Right cardiac atrium (tissue), 5 donors: ENCODE results near the gene FLYWCH2. TPM values are rescaled to one million over a fixed set of nuclear protein-coding genes. Genes with fewer than 3 reads are reported as not detected.

Experiments used
- ATAC-seq, 2 donors: fragments of 200-7000 bp; cut with Tn5 transposase; one replicate each; pipeline versions ENCODE4 v1.8.0 to v1.9.1; 2020; ENCODE audit warnings: moderate library complexity in 2 of 2, mild to moderate bottlenecking in 1 of 2
- DNase-seq, 3 donors: peaks; one replicate each; pipeline ENCODE4 v3.0.0-alpha.2; 2020
- H3K27ac ChIP-seq: one replicate; pipeline ENCODE4 v1.5.1; 2013; ENCODE audit warnings: mild to moderate bottlenecking, low read length, control low read depth, moderate library complexity
- H3K27me3 ChIP-seq: one replicate; pipeline ENCODE4 v1.6.1; 2013; ENCODE audit not compliant: control insufficient read depth, insufficient read depth
- H3K4me1 ChIP-seq: one replicate; pipeline ENCODE4 v1.6.1; 2013; ENCODE audit warnings: low read length; ENCODE audit not compliant: control insufficient read depth, insufficient read depth
- H3K4me3 ChIP-seq: one replicate; pipeline ENCODE4 v1.5.1; 2013; ENCODE audit warnings: low read length, control low read depth
- H3K9me3 ChIP-seq: one replicate; pipeline ENCODE4 v1.6.1; 2013; ENCODE audit warnings: low read length; ENCODE audit not compliant: control insufficient read depth
- WGBS: extraction: QIAGEN DNeasy Blood & Tissue Kit; methylation state at CpG from one replicate; pipeline ENCODE4 v1.1.7; 2013; 5-methylcytosine and 5-hydroxymethylcytosine counted together
- intact Hi-C, 4 donors: fragments of 100-400 bp; cut with DNase I; formaldehyde crosslinking; loops; one replicate each; pipeline versions ENCODE4 v1.11.0 to v1.14.0; 2022 to 2023
- polyA plus RNA-seq: library from polyadenylated mRNA; stranded (reverse); fragments of 200-250 nt; gene quantifications from one replicate; pipeline ENCODE4 v1.2.3, GENCODE V29; 2013
- total RNA-seq, 4 donors: library from RNA; stranded (reverse); fragmentation: NEBNext Ultra II Directional; extraction: Animal tissue kit (Norgen Biotek cat#: 25700); gene quantifications; one replicate each; pipeline ENCODE4 v1.2.1, GENCODE V29; 2021
- donor health status: healthy with polysubstance abuse.
- donor health status: DM: no; HTN: yes; CAD: no.
- donor health status: DM: no; HTN: no; CAD: no.
- donor health status: DM: no; HTN: yes; CAD: no; lungs with severe emphysema.
- donor health status: DM: yes; HTN: yes; CAD: no.

Gene FLYWCH2
- total and polyA plus RNA-seq, 5 donors, result 26.6 to 44.3 (median 31.4) TPM

DNA sequence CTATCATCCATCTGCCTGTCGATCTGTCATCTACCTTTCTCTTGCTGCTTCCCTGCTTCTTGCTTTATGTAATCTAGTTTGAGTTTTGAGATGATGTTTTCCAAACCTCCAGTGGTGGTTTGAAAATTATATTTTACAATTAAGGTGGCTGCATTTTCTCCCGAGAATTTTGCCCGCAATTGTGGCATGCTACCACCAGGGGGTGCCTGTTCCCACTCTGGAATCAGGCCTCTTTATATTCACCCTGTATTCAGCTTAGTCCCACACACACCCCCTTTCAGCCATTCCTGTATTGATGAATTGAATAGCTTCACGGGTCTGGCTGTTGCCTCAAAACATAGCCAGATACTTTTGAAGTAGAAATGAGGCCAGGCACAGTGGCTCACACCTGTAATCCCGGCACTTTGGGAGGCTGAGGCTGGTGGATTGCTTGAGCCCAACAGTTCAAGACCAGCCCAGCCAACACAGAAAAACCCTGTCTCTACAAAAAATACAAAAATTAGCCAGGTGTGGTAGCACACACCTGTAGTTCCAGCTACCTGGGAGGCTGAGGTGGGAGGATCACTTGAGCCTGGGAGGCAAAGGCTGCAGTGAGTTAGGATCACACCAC, 28.2 kb upstream of the FLYWCH2 start:
- H3K27me3 ChIP-seq, result no peaks in the 10 kb centered on the region
- DNase-seq, result no peak
- no peaks in the 10 kb centered on the region for H3K4me1 ChIP-seq
- ATAC-seq, result no peak
- 53% methylated on average over 5 of the region's 5 CpGs for WGBS
- intact Hi-C loops, result no loop called here
- H3K9me3 ChIP-seq, result no peaks in the 10 kb centered on the region
- no peak overlapping the region for H3K4me3 ChIP-seq
- H3K27ac ChIP-seq, result no peak overlapping the region

DNA sequence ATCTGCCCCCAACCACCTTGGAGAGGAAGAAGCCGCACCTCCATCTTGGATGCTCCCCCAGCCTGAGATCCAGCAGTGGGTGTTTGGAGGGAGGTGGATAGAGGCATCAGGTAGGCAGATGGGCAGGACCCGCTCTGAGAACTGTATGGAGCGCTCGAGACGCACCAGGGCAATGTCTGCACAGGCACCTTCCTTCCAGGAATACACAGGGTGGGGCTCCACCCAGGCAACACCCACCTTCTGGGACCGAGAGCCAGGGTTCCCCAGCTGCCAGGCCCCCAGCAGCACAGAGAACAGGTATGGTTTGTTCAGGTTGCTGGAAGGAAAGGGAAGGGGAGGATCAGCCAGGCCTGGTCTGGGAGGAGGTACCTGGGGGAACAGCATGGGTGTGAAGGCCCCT, 27.5 kb upstream of the FLYWCH2 start:
- no peaks in the 10 kb centered on the region for H3K27me3 ChIP-seq
- DNase-seq, result no peak
- intact Hi-C loops, result no loop called here
- no peak overlapping the region for H3K27ac ChIP-seq
- no peaks in the 10 kb centered on the region for H3K9me3 ChIP-seq
- no peaks in the 10 kb centered on the region for H3K4me1 ChIP-seq
- H3K4me3 ChIP-seq, result no peak overlapping the region
- WGBS, result 79% methylated on average over 6 of the region's 6 CpGs
- ATAC-seq, result no peak

DNA sequence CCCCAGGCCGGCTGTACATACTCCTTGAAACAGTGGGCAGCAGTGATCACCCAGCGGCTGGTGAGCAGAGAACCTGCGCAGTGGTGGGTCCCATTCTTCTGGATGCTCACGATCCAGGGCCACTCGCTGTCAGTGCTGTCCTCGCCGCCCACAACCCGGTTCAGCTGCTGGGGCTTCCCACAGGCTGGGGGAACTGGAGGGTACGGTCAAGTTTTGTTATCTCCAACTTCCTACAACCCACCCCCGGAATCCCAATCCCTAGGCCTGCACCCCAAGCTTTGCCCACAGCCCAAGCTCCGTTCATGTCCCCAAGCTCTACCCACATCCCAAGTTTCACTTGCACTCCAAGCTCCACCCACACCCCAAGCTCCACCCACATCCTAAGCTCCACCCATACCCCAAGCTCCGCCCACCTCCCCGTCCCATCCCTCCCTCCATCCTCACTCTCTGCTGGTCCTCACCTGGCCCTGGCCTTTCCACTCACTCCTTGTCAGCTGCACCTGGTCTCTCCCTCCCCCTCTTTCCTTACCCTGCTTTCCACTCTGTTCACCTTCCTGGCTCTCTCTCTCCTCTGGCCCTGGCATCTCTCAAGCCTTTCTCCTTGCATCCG, 26.8 kb upstream of the FLYWCH2 start:
- intact Hi-C loops, result no loop called here
- Histone ChIP-seq H3K9me3 (no peaks in the 10 kb centered on the region), H3K4me1 (no peaks in the 10 kb centered on the region), H3K4me3 (no peak overlapping the region), H3K27me3 (no peaks in the 10 kb centered on the region), H3K27ac (no peak overlapping the region)
- no peak for DNase-seq
- no peak for ATAC-seq
- WGBS, result 81% methylated on average over 14 of the region's 14 CpGs

DNA sequence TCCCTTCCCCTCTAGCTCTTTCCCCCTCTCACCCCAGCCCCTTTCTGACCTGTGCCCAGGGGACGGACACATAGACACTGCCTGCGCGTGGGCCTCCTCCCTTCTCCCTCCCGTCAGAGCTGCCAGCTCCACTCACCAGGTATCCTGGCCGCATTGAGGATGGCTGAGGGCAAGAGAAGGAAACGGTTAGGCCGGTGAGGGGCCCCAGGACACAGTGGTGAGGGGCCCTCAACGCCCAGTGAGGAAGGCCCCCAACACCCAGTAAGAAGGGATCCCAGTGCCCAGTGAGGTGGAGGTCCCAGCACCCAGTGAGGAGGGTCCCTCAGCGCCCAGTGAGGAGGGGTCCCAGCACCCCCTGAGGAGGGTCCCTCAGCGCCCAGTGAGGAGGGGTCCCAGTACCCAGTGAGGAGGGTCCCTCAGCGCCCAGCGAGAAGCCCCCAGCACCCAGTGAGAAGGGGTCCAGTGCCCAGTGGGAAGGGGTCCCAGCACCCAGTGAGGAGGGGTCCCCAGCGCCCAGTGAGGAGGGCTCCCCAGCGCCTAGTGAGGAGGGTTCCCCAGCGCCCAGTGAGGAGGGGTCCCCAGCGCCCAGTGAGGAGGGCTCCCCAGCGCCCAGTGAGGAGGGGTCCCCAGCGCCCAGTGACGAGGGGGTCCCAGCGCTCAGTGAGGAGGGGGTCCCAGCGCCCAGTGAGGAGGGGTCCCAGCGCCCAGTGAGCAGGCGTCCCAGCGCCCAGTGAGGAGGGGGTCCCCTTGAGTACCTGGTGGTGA, 26.1 kb upstream of the FLYWCH2 start:
- ATAC-seq (no peak), DNase-seq (no peak)
- no peak overlapping the region for H3K27ac ChIP-seq
- H3K4me3 ChIP-seq, result no peak overlapping the region
- intact Hi-C loops, result no loop called here
- H3K27me3 ChIP-seq, result no peaks in the 10 kb centered on the region
- no peaks in the 10 kb centered on the region for H3K9me3 ChIP-seq
- H3K4me1 ChIP-seq, result no peaks in the 10 kb centered on the region
- 81% methylated on average over 24 of the region's 24 CpGs for WGBS

DNA sequence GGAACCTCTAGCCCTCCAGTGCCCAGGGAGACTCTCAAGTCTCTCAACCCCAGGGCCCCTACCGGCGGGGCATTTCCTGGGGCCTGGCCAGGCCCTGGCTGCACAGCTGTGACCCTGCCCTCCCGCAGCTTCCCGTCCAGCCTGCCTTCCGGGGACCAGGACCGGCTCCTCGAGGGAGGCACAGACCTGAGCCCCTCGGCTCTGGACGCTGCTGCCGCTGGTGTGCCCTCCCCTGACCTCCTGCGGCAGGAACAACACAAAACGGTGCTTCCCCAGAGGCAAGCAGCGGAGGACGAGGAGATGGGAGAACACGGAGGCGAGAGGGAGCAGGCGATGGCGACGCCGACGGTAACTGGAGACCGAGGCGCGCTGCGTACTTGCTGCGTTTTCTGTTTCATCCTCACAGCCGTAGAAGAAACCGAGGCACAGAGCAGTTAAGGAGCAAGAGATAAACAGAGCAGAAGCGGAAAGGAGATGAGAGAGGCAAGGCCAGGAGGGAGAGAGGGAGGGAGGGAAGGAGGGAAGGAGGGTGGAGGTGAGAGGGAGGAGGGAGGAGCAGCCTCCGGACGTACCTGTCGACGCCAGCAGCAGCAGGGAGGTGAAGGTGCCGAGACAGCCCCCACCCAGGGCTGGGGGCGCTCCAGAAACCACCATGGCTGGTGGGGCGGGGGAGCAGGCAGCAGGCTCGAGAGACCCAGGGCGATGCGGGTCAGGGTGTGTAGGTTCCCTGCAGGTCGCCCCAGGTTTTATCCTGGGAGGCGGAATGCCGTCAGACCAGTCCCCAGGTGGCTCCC, 25.4 kb upstream of the FLYWCH2 start, which contains the start of gene PRSS22:
Gene PRSS22, minus strand, starts transcription at position 720 of the 794 bp plus-strand sequence. Its CDS starts 66 bp downstream, at position 654.
- Histone ChIP-seq H3K4me1 (no peaks in the 10 kb centered on the region), H3K9me3 (no peaks in the 10 kb centered on the region), H3K4me3 (no peak within 1 kb of the TSS), H3K27ac (no peak within 1 kb of the TSS), H3K27me3 (no peaks in the 10 kb centered on the region)
- no peak for DNase-seq
- intact Hi-C loops, result no loop called here
- no peak for ATAC-seq
- 8% methylated on average over 42 of the region's 42 CpGs for WGBS

DNA sequence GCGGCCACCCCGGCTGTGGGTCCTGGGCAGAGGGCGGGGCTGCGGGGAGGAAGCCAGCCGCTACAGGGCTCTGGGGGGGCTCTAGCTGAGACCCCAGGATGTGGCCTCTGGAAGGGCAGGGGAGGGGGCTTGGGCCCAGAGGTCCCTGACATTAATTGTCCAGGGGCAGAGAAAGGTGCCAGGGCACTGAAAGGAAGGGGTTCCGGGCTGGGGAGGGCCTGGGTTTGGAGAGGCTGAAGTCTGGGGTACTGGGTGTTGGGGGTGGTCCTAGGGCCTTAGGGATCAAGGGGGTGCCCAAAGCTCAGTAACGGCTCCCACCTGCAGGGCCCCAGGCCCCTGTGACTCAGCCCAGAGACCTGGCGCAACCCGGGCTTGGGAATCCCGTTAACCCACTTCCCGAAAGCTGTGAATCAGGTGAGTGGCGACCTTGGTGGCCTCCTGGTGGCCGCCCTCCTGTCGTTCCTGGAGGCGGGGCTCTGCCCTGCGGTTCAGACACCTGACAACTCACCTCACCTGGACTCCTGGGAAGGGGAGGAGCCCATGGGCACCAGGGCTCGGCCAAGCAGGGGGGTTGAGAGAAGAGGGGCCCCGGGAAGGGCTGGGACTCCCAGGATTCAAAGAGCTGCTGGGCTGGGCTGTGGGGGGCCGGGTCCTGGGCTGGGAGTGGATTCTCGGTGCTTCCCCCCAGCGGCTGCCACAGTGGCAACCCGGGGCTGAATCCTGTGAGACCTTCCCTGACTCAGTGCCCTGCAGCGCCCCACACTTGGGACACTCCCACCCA, 24.6 kb upstream of the FLYWCH2 start:
- intact Hi-C loops, result no loop called here

DNA sequence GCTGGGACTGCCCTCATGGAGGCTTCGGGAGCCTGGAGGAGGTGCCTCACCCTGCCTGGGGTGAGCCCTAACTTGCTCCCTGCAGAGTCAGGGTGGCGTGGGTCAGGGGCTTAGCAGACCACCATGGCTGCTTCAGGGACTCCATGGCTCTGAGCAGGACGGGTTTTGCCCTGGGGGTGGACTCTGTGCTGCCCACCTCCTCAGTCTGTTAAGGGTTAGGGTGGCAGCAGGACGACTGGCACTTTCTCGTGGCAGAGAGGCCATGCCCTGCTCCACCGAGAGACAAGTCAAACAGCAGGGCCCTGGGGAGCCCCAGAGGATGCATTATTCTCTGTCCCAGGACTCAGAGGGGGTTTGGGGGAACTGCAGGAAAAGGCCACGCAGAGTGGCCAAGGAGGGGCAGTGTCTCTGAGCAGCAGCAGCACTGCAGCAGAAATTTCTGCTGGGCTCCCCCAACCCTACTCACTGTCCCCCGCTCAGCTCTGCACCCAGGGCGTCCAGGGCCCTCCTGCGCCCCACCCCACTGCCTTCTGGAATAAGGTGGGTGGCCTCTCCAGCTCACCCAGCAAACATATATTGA, 23.2 kb upstream of the FLYWCH2 start:
- Histone ChIP-seq H3K9me3 (no peaks in the 10 kb centered on the region), H3K4me3 (no peak overlapping the region), H3K4me1 (no peaks in the 10 kb centered on the region), H3K27ac (no peak overlapping the region), H3K27me3 (no peaks in the 10 kb centered on the region)
- 70% methylated on average over 10 of the region's 10 CpGs for WGBS
- DNase-seq (peak in 1 of 3 donors; percentile 38), ATAC-seq (no peak)
- intact Hi-C loops, result no loop called here

More for the DNA sequence above, 24.6 kb upstream of the FLYWCH2 start:
- H3K4me1 ChIP-seq, result no peaks in the 10 kb centered on the region
- H3K4me3 ChIP-seq, result no peak overlapping the region
- peak; percentile 9 to 50 for ATAC-seq
- DNase-seq, result peak in 1 of 3 donors; percentile 35
- no peaks in the 10 kb centered on the region for H3K9me3 ChIP-seq
- 18% methylated on average over 23 of the region's 23 CpGs for WGBS
- no peak overlapping the region for H3K27ac ChIP-seq
- H3K27me3 ChIP-seq, result no peaks in the 10 kb centered on the region

DNA sequence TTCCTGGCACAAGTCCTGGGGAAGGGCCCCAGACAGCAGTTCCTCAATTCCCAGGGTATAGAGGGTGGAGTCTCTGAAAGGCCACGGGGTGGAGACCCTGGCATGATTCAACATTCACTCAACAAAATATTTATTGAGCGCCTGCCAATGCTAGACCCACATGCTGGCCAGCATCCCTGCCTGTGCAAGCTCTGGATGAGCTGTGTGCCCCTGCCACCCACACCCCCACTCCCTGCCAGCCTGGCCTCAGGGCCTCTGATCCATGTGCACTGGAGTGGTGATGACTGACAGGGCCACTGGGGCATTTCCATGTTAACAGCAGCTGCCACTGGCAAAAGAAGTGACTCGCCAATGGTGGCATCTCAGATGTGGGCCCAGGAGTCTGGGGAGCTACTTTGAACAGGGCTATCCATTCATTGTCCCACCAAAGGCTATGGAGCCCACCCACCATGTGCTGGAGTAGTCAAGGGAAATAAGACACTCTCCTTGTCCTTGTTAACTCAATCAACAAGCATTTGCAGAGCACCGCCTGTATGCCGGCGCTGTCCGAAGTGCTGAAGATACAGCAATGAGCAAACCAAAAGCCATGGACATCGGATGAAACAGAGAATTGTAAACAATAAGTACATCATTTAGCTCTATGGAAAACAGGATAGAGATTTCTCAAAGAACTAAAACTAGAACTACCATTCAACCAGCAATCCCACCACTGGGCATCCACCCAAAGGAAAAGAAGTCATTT, 22.0 kb upstream of the FLYWCH2 start:
- no peak overlapping the region for H3K27ac ChIP-seq
- intact Hi-C loops, result no loop called here
- H3K4me3 ChIP-seq, result no peak overlapping the region
- H3K27me3 ChIP-seq, result no peaks in the 10 kb centered on the region
- H3K4me1 ChIP-seq, result no peaks in the 10 kb centered on the region
- no peak for ATAC-seq
- H3K9me3 ChIP-seq, result no peaks in the 10 kb centered on the region
- WGBS, result 65% methylated on average over 8 of the region's 8 CpGs
- DNase-seq, result no peak

DNA sequence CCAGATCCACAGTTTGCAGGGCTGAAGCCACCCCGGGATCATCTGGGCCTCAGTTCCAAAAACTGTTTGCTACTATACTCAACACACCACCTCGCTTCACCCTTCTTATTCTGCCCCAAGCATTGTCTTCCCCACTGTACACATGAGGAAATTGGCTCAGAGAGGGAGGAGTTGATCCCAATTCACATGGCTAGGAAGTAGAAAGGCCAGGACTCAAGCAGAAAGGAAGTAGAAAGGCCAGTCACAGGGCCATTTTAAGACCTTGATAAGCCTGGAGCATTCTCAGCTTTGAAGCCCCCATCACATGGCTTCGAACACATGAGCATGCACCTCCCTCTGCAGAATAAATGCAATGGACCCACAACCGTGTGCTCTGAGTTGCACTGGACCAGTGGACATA, 17.4 kb upstream of the FLYWCH2 start:
- ATAC-seq (no peak), DNase-seq (no peak)
- no peak overlapping the region for H3K27ac ChIP-seq
- 64% methylated on average over 4 of the region's 4 CpGs for WGBS
- H3K4me1 ChIP-seq, result no peaks in the 10 kb centered on the region
- intact Hi-C loops, result loop anchor here in 2 of 4 donors (5.0 kb wide), 2 partner anchors 47 to 52 kb away; partner anchors contain the start of gene FLYWCH1 (in 1 of the 2)
- H3K27me3 ChIP-seq, result no peaks in the 10 kb centered on the region
- H3K9me3 ChIP-seq, result no peaks in the 10 kb centered on the region
- no peak overlapping the region for H3K4me3 ChIP-seq
